ENCODE data around the gene FHOD1. TPM values are rescaled to one million over a fixed set of nuclear protein-coding genes. Genes with fewer than 3 reads are reported as not detected.

The FHOD1 gene
- total and polyA plus RNA-seq, 2 of the 13 experiments (the other 11 are each of a cell fraction or from before 2014, with no cell fraction given) = 20.0 to 20.8 TPM

DNA sequence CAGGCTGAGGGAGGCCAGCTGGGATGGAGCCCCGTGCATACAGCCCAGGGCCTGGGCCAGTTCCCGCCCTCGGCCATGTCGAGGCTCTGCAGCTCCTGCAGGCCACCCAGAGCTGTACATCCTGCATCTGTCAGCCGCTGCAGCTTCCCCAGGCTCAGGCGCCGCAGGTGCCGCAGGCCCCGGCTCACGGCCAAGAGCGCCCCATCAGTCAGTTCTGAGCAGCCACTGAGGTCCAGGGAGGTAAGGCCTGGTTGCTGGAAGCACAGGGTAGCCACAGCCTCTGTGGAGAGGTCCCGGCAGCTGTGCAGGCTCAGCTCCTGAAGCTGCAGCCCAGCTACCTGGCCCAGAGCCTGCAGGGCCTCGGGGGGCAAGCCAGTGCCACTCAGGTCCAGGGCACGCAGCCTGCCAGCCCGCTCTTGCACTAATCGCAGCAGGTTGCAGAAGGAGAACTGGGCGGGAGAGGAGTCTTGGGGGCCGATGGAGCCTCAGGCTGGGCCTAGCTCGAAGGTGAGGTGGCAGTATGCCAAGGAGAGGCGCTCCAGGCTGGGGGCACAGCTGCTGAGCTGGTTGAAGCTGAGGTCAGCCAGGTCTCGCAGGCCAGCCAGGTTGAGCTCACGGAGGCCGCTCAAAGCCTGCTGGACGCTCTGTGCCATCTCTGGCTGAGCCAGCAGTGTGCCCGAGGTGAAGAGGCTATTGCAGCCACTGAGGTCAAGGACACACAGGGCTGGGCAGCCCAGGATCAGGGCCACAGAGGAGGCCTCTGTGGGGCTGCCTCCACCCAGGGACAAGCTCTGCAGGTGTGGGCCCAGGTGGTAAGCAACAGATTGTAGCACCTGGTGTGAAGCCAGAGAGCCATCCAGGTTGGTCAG, 37.0 kb downstream of the FHOD1 start (continued):
- no peak for TF ChIP-seq GABPA (IDR thresholded peaks at IDR 0.05; ENCODE audit: low read depth, low read length)
- no peak for TF ChIP-seq GABPA (CRISPR knock-in tag; IDR thresholded peaks at IDR 0.05; ENCODE audit: low read depth)
- TF ChIP-seq JUNB (CRISPR knock-in tag; IDR thresholded peaks at IDR 0.05; ENCODE audit: borderline replicate concordance) = no peak
- TF ChIP-seq ZNF619 (CRISPR knock-in tag; IDR thresholded peaks at IDR 0.05) = no peak
- TF ChIP-seq ZNF788 (CRISPR knock-in tag; IDR thresholded peaks at IDR 0.05; ENCODE audit: borderline replicate concordance) = no peak
- TF ChIP-seq CREM (IDR thresholded peaks at IDR 0.05) = no peak
- no peak for TF ChIP-seq CREM (CRISPR knock-in tag; IDR thresholded peaks at IDR 0.05)
- no peak for TF ChIP-seq ZBTB14 (CRISPR knock-in tag; IDR thresholded peaks at IDR 0.05)
- peak; percentile 16; the same call in 1 of the 2 replicates for TF ChIP-seq ZNF891 (CRISPR knock-in tag; IDR thresholded peaks at IDR 0.05)
- no peak for TF ChIP-seq NCOA5 (CRISPR knock-in tag; IDR thresholded peaks at IDR 0.05)
- peak; percentile 31; the same call in 1 of the 2 replicates for TF ChIP-seq ZNF430 (CRISPR knock-in tag; IDR thresholded peaks at IDR 0.05)
- no peak for TF ChIP-seq MEIS1 (CRISPR knock-in tag; IDR thresholded peaks at IDR 0.05; ENCODE audit: borderline replicate concordance)
- TF ChIP-seq, protein P1, sequence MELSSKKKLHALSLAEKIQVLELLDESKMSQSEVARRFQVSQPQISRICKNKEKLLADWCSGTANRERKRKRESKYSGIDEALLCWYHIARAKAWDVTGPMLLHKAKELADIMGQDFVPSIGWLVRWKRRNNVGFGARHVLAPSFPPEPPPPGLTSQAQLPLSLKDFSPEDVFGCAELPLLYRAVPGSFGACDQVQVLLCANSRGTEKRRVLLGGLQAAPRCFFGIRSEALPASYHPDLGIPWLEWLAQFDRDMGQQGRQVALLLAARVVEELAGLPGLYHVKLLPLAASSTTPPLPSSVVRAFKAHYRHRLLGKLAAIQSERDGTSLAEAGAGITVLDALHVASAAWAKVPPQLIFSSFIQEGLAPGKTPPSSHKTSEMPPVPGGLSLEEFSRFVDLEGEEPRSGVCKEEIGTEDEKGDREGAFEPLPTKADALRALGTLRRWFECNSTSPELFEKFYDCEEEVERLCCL (CRISPR knock-in tag; IDR thresholded peaks at IDR 0.05; ENCODE audit: borderline replicate concordance) = no peak
- TF ChIP-seq CSRNP2 (CRISPR knock-in tag; conservative IDR thresholded peaks at IDR 0.05; ENCODE audit: low read depth) = 0 out of 2 replicates have a peak, but pooled peaks have one; percentile 35
- no peak for TF ChIP-seq HOMEZ (CRISPR knock-in tag; IDR thresholded peaks at IDR 0.05; ENCODE audit: low read depth)
- no peak for TF ChIP-seq POLR2G (IDR thresholded peaks at IDR 0.05; ENCODE audit: low read depth, low read length)
- TF ChIP-seq MATR3 (CRISPR knock-in tag; IDR thresholded peaks at IDR 0.05) = no peak
- TF ChIP-seq ONECUT2 (CRISPR knock-in tag; IDR thresholded peaks at IDR 0.05) = no peak
- no peak for TF ChIP-seq ZNF660 (CRISPR knock-in tag; IDR thresholded peaks at IDR 0.05; ENCODE audit: borderline replicate concordance, low read depth)
- no peak for TF ChIP-seq JUND (CRISPR knock-in tag; IDR thresholded peaks at IDR 0.05)
- TF ChIP-seq EP300 (IDR thresholded peaks at IDR 0.05; ENCODE audit: low read depth in 2 of 2, low read length in 2 of 2) = no peak
- no peak for TF ChIP-seq EP300 (CRISPR knock-in tag; IDR thresholded peaks at IDR 0.05; ENCODE audit: borderline replicate concordance)
- TF ChIP-seq ZNF17 (CRISPR knock-in tag; IDR thresholded peaks at IDR 0.05) = no peak
- TF ChIP-seq HNRNPLL (IDR thresholded peaks at IDR 0.05; ENCODE audit: low read depth, low read length, poor library complexity, severe bottlenecking) = peak; percentile 45
- no peak for TF ChIP-seq GPN1 (CRISPR knock-in tag; IDR thresholded peaks at IDR 0.05; ENCODE audit: borderline replicate concordance)
- no peak for TF ChIP-seq SCMH1 (CRISPR knock-in tag; IDR thresholded peaks at IDR 0.05; ENCODE audit: borderline replicate concordance)
